GM21786 (cell line): ENCODE measurements around the gene BLNK.

Source experiments
- ATAC-seq: cut with Tn5 transposase; IDR thresholded peaks from one replicate; pipeline ENCODE4 v1.9.1; 2021; ENCODE audit not compliant: unreplicated experiment

The BLNK gene

DNA sequence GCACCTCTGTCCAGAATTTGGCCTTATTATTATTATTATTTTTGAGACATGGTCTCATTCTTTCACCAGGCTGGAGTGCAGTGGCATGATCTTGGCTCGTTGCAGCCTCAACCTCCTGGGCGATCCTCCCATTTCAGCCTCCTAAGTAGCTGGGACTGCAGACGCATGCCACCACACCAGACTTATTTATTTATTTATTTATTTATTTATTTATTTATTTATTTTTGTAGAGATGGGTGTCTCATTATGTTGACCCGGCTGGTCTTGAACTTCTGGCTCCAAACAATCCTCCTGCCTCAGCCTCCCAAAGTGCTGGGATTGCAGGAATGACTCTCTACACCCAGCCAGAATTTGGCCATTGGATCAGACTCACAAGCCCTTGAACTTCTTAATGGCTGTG lies 6.4 kb downstream of the BLNK start:
- ATAC-seq = no peak

DNA sequence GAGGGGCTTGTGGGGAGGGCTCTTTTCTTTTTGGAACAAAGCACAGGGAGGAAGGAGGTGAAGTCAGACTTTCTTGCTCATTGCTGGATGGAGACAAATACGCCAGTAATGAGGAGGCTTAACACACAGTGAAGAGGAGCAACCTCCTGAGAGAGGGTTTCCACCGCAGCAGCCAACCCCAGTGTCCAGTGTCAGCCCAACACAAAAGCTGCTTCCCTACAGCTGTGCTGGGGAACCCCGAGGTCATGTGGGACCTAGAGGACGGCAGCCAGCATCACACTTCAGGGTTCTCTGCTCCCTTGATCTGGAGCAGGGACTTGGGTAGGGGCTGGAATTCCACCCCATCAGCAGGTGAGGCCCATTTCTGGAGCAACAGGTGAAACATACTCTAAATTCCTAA lies 7.7 kb downstream of the BLNK start:
- peak; percentile 43 for ATAC-seq

DNA sequence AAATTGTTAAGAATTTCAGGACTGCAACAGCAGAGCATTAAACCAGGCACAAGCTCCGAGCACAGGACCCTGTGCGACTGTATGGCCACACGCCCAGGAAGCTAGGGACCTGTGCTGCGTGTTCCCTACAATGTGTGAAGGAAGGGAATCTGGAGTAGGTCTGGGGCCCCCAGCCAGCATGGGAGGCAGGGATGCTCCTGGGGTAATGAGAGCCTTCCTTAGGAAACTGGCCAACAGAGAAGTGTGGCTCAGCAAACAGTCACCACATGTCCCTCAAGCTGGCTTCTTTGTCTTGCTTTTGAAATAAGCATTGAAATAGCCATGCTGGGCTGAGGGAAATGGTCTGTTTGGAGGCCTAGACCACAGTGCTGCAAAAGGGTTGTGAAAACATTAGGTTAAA lies 8.2 kb downstream of the BLNK start:
- no peak for ATAC-seq

DNA sequence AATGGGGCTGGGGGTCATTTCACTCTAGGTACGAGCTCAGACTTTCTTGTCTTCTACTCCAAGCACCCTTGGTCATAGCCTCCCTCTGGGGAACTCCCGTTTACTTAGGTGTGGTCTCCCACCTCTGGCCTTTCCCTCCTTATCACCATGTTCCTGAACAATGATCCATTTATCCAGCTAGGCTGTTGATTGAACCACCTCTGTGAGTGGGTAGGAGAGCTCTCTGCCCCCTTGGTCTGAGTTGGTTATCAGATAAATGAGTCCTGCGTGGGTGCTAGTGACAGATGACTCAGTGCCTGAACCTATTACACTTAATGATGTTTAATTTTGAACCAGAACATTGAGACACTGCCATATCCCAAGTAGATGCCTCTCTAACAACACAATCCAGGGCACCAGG lies 9.4 kb downstream of the BLNK start:
- no peak for ATAC-seq

DNA sequence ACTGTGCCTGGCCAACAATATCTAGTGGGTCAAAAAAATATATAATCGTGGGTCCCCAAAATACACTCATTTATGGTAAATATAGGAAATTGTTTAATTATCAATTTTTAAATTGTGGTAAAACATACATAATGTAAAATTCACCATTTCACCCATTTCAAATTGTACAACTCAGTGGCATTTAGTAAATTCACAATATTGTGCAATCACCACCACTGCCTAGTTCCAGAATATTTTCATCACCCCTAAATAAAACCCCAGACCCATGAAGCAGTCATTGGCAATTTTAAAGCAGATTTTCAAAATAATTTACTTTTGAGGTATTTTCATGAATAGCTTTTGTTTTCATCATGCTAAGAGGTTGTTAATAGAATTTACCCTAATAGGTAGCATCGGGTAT lies 10.2 kb downstream of the BLNK start:
- no peak for ATAC-seq

DNA sequence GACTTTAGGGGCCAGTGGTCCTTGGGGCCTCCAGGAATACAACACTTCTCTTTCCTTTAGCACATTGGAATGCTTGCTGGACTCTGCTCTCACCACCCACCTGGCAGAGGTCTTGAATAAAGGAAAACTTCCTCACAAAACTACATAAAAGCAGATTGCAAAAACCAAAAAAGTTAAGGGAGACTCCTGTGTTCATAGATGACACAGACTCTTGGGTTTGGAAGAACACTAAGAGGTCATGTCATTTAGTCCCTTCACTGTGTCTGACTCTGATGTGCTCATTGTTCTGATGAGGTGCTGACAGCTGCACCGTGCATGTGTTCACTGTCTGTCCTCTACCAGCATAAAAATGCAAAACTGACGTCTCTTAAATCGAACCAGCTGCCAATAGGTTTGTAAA lies 11.4 kb downstream of the BLNK start:
- ATAC-seq = no peak

DNA sequence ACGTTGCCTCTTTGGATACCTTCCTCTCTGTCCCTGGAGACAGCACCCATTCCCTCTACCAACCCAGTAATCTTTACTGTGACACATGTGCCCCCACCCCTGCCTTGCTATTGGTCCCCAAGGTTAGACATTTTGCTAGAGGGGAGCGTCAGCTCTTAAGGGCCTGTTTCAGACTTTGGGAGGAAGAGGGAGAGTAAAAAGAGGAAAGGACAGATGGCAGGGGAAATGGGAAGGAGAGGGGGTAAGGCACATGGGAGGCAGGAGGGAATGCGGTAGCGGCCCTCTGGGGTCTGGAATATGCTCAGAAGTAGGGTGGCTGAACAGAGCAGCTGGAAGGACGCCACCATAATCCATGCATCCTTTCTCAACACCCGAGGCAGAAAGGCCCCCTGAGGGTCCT lies 12.2 kb downstream of the BLNK start:
- no peak for ATAC-seq

DNA sequence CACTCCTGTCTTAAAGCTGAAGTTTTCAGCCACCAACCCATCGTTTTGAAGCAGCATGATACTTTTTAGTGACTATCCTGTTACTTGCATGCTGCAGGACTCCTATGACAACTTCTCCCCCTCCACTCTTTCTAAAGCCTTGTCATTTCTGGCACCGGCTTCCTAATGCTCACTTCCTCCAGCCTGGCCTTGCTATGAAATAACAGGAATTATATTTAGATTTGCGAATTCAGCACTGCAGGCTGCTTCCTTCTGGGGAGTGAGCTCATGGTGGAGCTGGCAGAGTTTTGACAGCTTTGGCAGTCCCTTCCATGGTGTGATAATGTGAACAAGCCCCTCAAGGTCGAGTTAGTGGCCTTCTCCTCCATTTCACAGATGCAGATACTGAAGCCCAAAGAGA lies 13.4 kb downstream of the BLNK start:
- no peak for ATAC-seq

DNA sequence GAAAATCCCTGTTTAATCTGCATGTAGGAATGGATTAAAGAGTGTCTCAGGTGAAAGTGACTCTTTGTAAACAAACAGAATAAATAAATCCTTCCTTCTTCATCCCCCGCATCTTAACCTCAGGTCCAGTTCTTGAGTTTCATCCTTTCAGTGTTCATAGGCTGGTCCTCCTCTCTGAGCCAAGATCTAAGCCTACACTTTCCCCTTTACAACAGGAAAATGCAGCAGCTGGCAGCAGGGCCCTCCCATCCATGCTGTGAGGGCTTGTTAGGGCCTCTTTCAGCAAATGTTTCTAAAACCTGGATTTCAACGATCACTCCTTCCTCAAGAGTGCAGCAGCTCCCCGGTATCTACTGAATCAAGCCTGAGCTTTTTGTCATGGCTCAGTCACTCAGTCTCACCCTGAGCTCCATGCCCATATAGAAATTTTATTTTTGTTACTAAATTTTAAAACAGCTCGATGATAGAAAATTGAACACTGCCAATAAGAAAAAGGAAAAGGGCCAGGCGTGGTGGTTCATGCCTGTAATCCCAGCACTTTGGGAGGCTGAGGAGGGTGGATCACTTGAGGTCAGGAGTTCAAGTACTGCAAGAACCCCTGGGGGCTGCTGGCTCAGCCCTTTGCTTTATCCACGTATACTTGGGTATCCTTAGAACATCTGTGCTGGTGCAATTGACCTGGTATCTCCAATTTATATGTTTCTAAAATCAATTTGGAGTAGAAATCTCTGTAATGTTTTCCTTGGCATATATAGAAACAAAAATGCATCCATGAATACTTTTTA lies 15.6 kb downstream of the BLNK start:
- no peak for ATAC-seq

DNA sequence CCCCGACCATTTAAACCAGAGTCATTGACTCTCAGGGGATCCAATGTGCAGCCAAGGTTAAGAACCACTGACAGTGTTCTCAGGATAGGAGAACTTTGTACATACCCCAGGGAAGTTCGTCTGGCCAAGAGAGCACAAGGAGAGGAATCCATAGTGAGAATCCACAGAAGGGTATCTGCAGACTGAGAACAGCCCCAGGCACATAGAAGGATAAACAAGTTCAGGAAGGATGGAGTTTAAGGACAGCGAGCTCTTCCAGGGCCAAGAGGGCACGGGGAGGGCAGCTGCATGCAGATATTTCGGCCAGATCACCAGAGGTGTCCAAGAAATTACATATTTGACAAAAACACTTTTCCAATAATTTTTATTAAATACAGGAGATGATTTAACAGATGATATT lies 16.4 kb downstream of the BLNK start:
- ATAC-seq = no peak

DNA sequence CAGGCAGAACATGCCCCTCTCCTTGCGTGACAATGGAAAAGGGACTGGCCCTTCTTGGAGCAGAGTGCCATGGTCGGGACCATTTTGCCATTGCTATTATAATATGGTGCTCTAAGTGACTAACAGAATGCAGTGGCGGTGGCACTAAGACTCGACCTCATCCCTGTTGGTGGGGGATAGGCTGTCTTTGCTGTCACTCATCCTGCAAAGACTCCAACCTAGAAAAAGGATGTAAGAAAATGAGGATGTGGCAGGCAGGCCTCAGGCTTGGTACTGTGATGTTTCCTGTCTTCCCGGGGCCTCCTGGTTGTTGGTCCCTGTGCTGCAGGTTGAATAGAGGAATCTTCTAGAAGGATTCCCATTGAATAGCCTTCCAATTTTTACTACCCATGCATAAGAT lies 18.6 kb downstream of the BLNK start:
- no peak for ATAC-seq

DNA sequence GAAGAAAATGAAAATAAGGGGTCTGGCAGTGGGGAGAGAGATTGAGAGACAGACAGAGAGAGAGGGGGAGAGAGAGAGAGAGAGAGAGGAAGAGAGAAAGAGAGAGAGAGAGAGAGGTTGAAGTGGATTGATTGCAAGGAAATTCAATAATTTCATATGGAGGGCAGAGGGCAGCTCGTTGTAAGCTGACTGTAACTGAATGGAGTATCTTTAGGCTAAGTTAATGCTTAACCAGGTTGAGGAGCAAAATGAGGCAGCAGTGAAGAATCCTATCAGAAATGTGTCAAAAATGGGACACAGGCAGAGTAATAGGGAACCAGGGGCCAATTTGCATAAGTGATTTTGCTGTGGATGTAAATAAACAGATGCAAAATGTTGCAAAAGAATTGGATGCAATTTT lies 21.0 kb downstream of the BLNK start:
- ATAC-seq = no peak

DNA sequence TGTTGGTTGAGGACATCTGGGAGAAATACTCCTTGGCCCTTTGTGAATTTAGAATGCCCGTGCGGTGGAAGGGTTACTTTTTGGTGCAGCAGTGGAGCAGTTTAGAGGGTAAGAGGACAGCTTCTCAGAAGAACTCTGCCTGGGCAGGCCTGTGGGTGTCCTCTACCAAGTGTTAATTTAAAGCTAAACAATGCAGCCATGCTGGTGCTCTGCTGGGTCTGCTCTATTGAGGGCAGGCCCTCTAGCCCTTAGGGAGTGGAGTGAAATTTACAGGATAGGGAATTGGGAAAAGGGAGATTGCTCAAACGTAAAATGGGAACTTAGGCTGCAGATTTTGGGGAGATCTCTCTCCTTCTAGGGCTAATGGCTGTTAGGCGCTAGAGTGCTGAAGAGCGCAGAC lies 22.1 kb downstream of the BLNK start:
- ATAC-seq = no peak

DNA sequence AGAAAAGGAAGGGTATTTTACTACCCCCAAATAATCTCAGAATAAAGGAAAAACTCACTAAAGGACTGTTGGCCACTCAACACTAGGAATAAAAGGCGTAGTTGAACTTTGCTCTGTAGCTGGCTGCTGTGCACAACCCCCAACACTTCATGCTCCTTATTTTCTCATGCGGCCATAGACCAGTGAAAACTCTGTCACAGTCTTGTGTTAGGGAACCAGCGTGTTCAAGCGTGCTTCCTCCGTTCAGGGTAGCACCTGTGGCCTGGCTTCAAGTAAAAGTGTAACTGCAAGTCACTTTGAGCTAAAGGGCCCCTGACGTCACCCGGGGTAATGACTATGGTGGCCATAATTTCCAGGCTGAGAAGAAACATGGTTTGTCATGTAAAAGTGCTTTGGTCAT lies 27.0 kb downstream of the BLNK start:
- ATAC-seq = peak; percentile 99

DNA sequence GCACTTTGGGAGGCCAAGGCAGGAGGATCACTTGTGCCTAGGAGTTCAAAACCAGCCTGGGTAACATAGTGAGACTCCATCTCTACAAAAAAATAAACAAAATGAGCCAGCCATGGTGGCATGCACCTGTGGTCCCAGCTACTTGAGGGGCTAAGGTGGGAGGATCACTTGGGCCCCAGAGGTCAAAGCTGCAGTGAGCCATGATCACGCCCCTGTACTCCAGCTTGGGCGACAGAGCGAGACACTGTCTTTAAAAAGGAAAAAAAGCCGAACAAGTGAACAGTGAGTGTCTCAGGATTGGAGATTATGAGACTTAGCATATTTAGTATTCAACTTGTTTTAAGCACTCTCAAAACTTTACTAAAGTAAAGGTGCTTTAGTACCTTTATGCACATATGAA lies 28.1 kb downstream of the BLNK start:
- no peak for ATAC-seq

DNA sequence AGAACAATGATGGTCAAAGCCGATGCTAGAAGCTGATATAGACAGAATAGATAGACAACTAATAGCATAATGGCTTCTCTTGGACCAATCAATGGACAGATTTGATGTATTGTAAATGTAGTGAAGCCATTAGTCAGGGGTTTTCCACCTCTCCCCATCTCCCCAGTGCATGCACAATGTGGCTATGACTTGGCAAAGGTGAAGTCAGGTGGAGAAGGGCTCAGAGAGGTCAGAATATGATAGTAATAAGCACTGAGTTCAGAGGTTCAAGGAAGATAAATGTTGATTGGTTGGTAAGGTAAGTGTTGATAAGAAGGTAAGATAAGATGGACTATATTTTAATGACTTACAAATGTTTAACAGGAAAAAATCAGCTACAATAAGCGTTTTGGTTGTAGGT lies 28.5 kb downstream of the BLNK start:
- no peak for ATAC-seq

DNA sequence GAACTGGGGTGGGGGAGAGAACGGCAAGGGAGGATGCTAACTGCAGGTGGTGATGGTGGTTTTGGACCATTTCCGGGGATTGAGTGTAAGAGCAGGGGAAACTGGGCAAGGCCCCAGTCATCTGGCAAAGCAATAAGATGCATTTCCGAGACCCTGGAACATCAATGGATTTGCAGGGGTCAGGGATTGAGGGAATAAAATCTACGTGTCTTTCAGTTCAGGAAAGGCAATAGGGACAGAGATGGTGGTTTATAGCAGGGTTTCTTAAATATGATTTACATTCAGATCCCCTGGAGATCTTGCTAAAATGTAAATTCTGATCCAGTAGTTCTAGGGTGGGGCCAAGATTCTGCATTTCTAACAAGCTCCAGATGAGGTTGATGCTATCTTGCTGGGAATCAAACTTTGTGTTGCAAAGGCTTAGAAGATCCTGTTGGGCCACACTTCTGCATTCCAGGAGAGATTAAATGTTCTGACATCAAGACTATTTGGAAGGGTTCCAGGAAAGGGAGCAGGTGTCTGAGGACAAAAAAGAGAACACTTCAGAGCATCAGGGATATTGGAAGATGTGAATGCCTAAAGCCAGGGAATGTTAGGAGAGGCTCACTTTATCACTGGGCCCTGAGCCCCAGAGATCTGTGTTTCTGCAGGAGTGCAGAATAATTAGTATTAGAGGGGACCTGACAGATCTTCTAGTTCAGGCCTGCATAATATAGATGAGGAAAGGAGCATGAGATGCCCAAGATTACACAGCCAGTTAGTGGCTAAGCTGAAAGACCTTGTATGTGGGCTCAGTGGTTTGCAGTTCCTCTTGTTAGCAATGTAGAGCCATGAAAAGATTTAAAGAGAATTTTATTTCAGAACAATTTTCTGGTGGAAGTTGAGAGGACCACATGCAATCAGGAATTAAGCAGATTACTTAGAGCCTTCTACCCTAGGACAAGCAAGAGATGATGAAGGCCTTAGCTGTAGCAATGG lies 32.4 kb downstream of the BLNK start:
- ATAC-seq = no peak

DNA sequence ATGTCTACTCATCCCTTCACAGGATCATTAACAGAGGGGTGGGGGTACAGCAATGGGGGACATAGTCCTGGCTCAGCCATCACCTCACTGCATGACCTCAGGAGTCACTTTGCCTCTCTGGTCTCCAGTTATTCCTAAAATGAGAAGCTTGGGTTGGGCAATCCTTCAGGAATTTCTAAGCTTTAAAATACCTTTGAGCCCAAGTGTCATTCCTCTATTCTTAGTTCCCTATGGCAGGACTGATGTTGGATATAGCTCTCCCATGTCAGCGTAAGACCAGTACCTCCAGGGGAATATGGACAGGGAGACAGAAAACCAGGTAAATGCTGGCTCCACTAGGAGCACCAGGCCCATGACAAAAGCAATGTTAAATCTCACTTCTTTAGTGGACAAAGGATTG lies 34.5 kb downstream of the BLNK start:
- ATAC-seq = no peak

DNA sequence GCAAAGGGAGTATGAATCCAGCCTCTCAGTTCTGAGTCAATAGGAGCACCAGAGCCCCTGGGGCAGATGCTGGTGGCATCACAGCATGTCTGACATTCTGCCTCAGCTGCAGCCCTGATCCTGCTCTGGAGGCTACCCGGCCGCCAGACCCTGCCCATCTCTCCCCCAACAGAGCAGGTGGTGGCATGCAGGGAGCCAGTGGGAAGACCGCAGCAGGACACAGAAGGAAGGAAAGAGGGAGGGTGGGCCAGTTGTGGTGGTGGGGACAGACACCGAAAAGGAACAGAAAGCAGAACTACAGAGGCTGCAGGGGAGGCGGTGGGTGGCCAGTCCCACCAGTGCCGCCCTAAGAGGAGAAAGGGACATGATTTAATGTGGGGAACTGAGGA lies 35.3 kb downstream of the BLNK start:
- ATAC-seq = no peak

DNA sequence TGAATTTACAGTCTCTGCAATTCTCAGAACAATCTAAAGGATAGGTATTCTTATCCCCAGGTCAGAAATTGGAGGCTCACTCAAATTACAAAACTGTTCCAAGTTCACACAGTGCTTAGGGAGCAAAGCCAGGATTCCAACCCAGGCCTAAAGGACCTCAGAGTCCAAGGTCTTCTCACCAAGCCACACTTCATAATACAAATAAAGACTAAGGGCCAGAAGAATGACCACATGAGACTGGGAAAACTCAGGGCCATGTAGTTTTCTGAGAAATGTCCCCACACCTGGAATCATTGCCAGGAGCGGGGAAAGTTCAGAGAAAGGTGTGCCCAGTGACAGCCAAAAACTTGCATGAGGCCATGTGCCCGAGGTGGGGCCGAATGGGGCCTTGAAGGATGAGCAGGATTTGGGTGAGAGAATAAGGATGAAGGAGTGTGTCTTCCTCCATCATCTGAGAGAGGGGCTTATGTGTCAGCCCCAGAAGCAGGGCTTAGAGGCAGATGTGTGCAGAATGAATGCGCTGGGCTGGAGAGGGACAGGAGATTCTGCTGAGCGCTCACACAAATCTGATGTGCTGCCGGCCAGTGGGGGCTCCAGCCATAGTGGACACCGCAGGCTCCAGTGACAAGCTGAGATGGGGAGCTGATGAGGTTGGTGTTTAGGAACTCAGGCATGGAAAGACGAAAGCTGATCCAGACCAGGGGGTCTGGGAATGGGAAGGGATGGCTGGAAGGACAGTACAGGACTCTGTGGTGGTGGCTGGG lies 35.9 kb downstream of the BLNK start:
- no peak for ATAC-seq

DNA sequence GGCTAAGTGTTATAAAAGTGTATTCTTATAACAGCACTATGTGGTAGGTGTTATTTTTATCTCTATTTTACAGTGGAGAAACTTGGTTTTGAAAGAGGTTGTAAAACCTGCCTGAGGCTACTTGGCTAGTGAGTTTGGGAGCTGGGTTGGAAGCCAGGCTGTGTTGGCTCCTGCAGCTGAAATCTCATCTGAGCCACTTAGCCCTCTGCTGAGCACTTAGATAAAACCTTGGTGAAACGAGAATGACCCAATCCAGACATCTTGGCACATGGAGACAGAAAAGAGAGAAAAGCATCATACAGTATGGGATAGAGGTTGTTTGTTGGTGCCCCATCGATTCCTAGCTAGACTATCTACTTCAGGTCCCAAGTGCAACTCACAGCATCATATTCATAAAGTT lies 37.4 kb downstream of the BLNK start:
- no peak for ATAC-seq

DNA sequence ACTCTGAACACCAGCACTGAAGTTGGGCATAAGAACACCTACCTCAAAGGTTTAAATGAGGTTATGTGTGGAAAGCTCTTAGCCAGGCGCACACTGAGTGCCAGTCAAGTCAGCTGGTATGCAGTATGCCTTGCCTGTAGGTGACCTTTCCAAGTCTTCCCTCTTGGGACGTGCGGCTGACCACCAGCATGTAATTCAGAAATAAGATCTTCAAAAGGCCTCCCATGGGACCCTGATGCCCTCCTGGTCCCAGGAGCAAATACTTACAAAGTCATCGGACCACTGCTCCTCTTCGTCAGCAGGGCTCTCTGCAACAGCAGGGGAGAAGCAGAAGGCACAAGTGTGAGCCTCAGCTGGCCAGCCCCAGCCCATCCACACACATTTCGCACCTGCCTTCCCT lies 40.8 kb downstream of the BLNK start:
- ATAC-seq = peak; percentile 66
